HG02798 (cell line): ENCODE results near the gene PPME1.
A peak's percentile ranks its signal among the peaks of the same experiment; 100 is the strongest.
"Not testable (repeated sequence)": the region's sequence is repeated elsewhere in the genome, so short reads cannot be mapped to it uniquely, and the experiment has no call there.

Source experiments
- ATAC-seq: cut with Tn5 transposase; IDR thresholded peaks from one replicate; pipeline ENCODE4 v1.9.1; 2021; ENCODE audit warnings: mild to moderate bottlenecking; ENCODE audit not compliant: unreplicated experiment, poor library complexity

PPME1 gene, protein sequence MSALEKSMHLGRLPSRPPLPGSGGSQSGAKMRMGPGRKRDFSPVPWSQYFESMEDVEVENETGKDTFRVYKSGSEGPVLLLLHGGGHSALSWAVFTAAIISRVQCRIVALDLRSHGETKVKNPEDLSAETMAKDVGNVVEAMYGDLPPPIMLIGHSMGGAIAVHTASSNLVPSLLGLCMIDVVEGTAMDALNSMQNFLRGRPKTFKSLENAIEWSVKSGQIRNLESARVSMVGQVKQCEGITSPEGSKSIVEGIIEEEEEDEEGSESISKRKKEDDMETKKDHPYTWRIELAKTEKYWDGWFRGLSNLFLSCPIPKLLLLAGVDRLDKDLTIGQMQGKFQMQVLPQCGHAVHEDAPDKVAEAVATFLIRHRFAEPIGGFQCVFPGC

DNA sequence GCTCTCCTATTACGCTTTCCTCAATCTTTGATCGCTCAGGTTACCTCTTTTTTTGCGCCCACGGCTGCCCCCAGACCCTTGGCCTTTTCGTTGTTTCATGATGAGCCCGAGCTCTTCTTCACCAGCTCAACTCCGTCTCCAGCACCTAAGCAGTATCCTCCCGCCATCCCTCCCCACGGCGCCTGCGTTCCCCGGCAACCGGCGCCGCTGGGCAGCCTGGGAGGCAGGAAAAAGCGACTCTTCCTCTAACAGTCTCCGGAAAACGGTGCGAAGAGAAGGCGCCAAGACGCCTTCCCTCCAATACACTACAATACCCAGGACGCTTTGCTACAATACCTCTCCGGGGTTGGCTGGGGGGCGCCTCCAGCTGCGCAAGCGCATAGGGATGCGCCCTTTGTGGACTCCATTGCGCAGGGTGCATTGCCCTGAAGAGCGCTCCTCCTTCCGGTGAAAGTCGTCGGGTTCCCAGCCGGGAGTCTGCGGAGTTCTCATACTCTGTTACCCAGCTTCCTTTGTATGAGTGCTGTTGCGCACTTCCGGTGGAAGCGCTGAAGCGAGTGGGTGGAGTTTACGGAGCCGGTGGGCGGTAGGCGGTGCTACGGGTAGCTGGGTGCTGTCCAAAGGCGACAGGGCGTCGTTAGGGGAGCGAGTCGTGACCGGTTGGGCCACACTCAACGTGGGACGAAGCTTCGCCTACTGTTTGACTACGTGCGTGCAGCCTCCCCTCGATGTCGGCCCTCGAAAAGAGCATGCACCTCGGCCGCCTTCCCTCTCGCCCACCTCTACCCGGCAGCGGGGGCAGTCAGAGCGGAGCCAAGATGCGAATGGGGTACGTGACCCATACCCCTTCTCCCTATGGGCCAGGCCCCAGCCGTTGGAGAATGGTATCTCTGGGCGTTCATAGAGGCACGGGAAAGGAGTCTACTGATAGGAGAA is at the start of gene PPME1, which contains the start of gene C2CD3:
TSS of gene PPME1 (plus strand) at position 596 of the 936 bp plus-strand sequence. CDS start at position 729, 133 bp downstream.
TSS of gene C2CD3 (minus strand) at position 309 of the 936 bp plus-strand sequence. CDS start at position 99, 210 bp downstream.
- peak; percentile 97 for ATAC-seq

DNA sequence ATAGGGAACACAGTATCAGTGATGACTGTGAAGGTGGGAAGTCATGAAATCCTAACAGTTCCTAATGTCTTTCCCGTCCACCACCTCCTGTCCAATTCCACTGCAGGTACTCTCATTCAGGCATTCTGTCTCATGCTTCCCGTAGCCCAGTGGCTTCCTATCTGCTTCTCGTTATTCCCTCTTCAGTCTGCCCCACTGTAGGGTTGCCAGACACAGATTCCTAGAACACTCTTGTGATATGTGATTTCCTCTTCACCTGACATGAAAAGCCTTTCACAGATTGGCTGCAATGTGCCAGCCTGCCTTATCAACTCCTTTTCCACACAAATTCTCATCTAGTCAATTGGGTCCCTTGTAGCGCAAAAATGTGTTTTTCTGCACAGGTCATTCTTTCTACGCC is 49.3 kb upstream of the PPME1 start:
- ATAC-seq, result no peak

DNA sequence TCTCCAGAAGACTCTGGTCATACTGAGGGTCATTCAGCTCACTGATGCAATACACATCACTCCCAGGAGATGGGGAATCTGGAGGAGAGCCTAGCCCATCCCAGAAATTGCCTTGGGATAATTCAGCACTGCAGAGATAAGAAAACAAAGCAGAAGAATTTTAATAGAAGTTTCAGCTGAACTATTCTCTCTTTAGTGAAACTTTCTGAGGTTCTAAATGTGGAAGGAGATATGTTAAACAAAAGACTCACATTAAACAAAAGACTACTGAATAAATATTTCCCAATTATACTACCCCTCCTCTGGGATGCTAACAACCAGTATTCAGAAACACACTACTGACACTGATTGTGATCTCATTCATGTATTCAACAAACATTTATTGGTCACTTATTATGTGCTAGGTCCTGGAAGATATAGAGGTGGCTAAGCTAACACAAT is 48.1 kb upstream of the PPME1 start:
- ATAC-seq, result no peak

DNA sequence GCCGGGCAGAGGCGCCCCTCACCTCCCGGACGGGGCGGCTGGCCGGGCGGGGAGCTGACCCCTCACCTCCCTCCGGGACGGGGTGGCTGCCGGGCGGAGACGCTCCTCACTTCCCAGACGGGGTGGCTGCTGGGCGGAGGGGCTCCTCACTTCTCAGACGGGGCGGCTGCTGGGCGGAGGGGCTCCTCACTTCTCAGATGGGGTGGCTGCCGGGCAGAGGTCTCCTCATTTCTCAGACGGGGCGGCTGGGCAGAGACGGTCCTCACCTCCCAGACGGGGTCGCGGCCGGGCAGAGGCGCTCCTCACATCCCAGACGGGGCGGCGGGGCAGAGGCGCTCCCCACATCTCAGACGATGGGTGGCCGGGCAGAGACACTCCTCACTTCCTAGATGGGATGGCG is 42.0 kb upstream of the PPME1 start:
- not testable (repeated sequence) for ATAC-seq

DNA sequence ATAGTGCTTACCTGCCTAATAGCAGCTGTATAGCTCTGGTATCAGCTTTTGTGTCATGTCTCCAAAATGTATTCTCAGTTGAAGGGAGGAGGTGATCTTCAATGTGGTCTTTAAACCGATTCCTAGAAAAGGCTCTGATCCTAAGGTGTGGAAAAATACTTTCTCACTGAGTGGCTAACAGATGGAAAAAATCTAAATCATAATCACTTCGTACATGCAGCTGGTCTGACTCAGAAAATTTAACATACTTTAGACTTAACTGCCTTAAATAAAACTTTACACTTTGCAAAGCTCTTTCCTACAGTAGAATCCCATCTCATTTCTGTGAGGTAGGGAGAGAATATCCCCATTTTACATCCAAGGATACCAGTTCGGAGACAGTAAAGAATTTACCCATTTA is 38.3 kb upstream of the PPME1 start:
- no peak for ATAC-seq

DNA sequence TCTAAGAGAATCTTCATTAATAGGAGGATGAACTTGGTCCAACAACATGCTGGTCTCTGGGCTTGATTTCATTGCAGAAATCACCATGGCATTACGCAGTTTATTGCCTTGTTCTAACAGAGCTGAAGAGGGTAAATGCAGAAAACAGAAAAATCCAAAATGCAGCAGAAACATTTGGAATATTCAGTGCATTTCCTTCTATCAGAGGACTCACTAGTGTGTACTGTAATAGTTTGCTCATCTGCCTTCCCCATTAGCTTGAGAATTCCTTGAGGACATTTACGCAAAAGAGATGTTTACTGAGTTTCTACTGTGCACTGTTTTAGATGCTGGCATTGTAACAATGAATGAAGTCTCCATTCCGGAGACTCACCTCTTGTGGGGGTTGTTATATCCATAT is 37.7 kb upstream of the PPME1 start:
- ATAC-seq, result no peak

DNA sequence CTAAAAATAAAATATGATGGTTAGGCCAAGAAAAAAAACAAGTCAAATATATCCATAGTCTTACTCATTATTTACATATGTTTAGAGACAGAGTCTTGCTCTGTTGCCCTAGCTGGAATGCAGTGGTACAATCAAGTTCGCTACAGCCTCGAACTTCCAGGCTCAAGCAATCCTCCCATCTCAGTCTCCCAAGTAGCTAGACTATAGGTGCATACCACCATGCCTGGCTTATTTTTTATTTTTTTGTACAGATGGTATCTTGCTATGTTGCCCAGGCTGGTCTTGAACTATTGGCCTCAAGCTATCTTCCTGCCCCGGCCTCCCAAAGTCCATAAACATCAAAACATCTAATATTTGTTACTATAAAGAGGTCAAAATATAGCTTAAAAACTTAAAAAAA is 36.4 kb upstream of the PPME1 start:
- no peak for ATAC-seq

DNA sequence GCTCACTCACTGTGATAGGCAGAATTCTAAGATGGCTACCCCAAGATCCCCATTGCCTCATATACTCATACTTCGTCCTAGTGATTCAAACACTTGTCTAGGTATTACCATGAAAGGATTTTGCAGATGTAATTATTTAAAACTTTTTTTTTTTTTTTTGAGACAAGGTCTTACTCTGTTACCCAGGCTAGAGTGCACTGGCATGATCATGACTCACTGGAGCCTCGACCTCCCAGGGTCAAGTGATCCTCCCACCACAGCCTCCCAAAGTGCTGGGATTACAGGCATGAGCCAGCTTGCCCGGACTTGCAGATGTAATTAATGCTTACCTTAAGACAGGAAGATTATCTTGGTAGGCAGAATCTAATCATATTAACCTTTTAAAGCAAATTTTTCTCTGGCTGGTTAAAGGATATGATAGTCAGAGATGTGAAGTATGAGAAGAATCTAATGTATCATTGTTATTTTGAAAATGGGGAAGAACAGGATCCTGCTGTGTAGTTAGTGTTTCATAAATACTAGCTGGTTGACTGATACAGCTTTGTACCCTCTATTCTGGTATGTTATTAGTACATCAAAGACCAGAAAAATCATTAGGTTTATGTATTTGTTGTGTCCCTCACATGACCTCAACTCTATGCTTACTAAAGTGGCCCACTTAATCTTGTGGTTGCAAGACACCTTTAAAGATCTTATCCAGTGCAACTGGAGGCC is 35.8 kb upstream of the PPME1 start:
- ATAC-seq, result no peak

DNA sequence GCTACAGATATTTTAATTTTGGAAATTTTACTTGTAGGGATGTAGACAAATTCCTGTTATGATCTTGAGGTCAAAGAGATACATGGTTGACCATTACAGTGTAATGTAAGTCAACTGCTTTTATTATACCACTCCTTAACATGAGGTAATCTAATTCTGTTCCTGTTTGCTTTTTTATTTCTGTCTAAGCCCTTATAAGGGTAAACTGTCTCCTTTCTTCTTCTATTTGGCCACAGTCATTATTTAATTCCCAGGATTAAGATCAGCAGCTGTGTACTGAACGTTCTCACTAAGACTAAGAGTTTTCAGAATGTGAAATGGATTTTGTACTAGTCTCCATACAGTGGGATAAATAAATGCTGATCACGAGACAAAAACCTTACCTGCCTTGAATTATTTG is 33.1 kb upstream of the PPME1 start:
- no peak for ATAC-seq

DNA sequence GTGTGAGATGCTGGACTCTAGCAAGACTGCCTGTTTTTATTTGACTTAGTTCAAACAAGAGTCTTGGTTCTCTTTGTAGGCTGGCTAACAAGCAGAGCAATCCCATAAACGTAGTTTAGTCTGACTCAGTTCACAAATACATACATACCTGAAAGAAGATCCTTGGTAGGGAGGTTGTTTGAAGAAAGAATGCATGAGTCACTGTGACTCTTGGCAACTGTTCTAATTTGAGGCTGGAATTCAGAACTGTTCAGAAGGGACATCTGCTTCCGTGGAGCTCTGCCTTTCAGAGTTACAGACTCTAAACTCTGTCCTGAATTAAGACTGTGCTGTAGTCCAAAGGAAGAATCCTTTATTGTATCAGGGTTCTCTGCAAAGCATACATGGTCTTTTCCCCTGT is 32.5 kb upstream of the PPME1 start:
- no peak for ATAC-seq

DNA sequence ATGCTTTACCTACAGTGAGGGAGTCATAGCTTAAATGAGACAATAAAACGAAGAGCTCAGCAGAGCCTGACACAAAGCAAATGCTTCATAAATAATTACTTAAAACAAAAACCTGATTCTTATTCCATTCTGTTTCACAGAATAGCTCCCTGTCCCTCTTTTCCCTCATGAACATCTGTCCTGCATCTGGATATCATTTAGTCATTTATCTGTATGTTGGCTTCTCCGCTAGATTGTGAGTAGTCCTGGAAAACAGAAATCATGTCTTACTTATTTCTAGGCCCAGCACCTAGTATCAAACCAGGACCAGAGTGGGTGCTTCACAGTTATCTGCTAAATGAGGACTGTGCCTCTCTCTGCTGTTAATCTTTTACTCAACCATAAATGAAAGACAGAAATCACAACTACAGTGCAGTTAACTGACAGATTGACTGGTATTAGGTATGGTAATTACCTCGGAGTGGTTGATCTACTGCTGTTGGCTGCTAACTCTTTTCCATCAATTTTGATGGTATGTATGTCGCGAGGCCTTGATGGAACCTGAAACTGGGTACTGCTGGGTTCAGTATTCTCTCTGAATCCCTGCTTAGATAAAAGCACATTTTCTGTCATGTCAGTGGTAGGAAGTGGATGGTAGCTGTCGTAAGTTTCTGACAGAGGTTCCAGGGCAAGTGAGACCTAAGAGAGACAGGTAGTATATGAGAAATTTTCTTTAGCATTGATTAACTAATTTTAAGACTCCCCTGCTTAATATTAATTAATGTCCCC is 31.8 kb upstream of the PPME1 start:
- ATAC-seq, result no peak

DNA sequence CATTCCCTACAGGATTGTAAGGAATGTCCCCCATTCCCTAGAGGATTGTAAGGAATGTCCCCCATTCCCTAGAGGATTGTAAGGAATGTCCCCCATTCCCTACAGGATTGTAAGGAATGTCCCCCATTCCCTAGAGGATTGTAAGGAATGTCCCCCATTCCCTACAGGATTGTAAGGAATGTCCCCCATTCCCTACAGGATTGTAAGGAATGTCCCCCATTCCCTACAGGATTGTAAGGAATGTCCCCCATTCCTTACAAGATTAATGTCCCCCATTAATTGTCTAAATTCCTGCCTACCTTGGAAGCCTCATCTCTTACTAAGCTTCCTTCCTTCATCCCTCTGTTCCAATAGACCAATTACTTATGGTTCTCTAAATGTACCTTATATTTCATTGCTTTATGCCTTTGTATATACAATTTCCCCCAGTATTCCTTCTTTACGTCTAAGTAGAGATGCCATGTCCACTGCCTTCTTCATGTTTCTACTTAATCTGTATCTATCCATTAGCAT is 31.1 kb upstream of the PPME1 start:
- not testable (repeated sequence) for ATAC-seq

DNA sequence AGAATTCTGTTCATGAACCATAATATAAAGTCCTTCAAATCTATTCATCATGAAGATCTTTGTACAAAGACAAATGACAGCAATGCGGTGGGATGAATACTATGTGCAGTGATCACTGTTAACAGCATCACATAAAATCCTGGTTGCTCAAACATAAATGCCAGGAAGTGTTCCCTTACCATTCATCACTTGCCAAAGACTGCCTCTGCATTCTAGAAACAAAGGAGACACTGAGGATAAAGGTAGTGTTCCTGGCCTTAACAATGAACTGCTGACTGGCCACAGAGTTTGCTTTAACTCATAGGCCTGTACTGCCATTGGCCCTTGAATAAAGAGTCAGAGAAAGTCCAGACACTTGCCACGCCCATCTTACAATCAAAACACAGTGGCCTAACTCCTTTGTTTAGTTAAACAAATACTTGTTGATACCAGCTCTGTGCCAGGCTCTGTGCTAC is 29.8 kb upstream of the PPME1 start:
- no peak for ATAC-seq

DNA sequence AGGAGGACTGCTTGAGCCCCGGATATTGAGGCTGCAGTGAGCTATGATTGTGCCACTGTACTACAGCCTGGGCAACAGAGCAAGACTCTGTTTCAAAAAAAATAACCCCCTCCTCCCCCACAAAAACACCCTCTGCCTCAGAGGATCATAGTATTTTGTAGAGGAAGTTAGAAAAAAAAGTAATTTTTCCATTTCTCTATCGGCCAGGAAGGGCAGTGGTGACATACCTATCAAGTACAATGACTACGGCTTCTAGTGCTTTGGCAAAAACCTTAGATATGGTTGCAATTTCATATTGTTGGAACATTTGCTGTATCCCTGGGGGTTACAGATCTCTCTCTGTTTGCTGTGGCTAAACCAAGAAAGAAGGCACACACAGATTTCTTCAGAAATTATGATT is 29.2 kb upstream of the PPME1 start:
- no peak for ATAC-seq

DNA sequence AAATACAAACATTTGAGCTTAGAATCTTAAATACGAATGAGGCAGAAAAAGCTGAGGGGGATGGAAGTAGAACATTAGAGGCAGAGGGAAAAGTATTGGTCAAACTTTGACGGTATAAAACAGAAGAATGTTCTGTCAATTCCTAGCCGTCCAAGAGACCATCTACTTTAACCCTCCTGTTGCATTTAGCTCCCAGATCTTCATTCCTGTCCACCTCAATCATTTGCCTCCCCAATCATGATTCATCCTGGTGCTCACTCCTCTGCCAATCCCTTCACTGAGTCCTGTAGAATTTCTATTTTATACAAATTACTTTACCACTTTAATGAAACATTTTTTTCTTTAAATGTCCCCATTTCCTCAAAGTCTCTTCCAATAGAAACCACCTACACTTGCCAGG is 28.5 kb upstream of the PPME1 start:
- ATAC-seq, result no peak

DNA sequence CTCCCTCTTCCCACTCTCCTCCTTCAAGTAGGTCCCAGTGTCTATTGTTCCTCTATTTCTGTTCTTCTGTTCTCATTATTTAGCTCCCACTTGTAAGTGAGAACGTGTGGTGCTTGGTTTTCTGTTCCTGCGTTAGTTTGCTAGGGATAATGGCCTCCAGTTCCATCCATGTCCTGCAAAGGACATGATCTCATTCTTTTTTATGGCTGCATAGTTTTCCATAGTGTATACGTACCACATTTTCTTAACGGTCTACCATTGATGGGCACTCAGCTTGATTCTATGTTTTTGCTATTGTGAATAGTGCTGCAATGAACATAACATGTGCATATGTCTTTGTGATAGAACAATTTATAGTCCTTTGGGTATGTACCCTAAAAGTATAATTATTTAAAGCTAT is 26.5 kb upstream of the PPME1 start:
- no peak for ATAC-seq

DNA sequence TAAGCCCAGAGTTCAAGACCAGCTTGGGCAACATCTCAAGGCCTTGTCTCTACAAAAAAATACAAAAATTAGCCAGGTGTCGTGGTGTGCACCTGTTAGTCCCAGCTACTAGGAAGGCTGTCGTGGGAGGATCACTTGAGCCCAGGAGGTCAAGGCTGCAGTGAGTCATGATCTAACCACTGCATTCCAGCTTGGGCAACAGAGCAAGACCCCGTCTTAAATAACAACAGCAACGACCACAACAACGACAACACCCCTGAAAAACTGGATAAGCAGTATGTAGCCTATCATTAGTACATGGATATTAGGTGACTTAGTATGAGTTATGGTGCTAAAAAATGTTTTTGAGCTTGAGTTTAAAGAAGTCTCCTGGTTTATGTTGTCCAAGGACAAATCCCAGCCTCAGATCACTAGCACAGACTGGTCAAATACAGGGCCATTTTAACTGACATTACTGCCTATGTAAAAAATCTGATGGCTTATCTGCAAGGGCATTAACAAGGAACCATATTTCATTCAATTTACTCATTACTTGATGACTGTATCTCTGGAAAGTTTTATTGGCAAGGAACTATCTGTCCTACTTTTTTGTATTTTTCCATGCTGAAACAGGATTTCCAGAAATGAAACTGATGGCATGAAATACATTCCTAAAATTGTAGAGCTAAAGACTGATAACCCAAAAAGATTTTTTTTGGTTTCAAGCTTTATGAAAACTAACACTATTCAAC is 23.7 kb upstream of the PPME1 start:
- no peak for ATAC-seq

DNA sequence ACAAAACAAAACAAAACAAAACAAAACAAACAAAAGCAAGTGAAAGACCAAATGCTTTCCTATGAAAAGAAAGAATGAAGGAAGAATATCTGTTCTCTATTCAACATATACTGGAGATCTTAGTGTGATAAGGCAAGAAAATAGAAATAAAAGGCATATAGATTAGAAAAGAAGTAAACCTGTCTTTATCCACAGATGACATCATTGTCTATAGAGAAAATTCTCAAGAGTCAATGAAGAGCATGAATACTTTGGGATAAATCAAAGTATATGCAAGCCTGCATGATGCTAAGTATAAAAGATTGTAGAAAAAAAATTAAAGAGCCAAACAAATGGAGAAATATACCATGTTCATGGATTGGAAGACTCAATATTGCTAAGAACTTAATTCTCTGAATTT is 17.9 kb upstream of the PPME1 start:
- no peak for ATAC-seq
